ENCODE measurements around the gene NDUFB11. TPM values are rescaled to one million over a fixed set of nuclear protein-coding genes. Genes with fewer than 3 reads are reported as not detected.

Gene NDUFB11
- total and polyA plus RNA-seq, 12 donors = 149 to 217 (median 172) TPM

- DNase-seq (no peak), ATAC-seq (peak in 1 of 8 donors; percentile 18)
- H3K27me3 ChIP-seq = peaks cover 0 to 72% (median 0%) of the 10 kb centered on the region in 7 donors
- 88 to 89% methylated on average over 27 of the region's 27 CpGs for WGBS, 2 donors
- peaks cover 0 to 8% (median 0%) of the 10 kb centered on the region in 9 donors for H3K4me1 ChIP-seq
- H3K27ac ChIP-seq = no peak overlapping the region
- H3K36me3 ChIP-seq = peaks cover 0 to 58% (median 0%) of the 10 kb centered on the region in 9 donors
- TF ChIP-seq, protein P1, sequence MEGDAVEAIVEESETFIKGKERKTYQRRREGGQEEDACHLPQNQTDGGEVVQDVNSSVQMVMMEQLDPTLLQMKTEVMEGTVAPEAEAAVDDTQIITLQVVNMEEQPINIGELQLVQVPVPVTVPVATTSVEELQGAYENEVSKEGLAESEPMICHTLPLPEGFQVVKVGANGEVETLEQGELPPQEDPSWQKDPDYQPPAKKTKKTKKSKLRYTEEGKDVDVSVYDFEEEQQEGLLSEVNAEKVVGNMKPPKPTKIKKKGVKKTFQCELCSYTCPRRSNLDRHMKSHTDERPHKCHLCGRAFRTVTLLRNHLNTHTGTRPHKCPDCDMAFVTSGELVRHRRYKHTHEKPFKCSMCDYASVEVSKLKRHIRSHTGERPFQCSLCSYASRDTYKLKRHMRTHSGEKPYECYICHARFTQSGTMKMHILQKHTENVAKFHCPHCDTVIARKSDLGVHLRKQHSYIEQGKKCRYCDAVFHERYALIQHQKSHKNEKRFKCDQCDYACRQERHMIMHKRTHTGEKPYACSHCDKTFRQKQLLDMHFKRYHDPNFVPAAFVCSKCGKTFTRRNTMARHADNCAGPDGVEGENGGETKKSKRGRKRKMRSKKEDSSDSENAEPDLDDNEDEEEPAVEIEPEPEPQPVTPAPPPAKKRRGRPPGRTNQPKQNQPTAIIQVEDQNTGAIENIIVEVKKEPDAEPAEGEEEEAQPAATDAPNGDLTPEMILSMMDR (IDR thresholded peaks at IDR 0.05) = no peak
- H3K9me3 ChIP-seq = no peaks in the 10 kb centered on the region
- intact Hi-C loops (cut with DNase I) = loop anchor here in 1 of 10 donors (5.0 kb wide), 1 partner anchor 1471 kb away; no protein-coding TSS in a partner anchor
- no peak overlapping the region for H3K4me3 ChIP-seq
Observed at GRCh38 chrX:47186096-47186740, 41.7 kb upstream of the NDUFB11 start.

DNA sequence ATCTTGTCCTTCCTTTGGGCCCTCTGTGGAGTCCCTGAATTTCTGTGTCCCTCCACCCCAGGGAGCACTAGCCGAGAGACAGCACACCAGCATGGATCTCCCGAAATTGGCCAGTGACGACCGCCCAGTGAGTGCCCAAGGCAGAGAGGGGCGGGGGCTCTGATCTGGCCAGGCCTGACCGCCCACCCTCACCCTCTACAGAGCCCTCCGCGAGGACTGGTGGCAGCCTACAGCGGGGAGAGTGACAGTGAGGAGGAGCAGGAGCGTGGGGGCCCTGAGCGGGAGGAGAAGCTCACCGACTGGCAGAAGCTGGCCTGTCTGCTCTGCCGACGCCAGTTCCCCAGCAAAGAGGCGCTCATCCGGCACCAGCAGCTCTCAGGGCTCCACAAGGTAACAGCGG, 40.7 kb upstream of the NDUFB11 start:
- 92 to 93% methylated on average over 13 to 17 of the region's 17 CpGs for WGBS, 2 donors
- Histone ChIP-seq H3K9me3 (no peaks in the 10 kb centered on the region), H3K27ac (no peak overlapping the region), H3K4me3 (no peak overlapping the region), H3K27me3 (peaks cover 0 to 72% (median 0%) of the 10 kb centered on the region in 7 donors), H3K36me3 (peaks cover 0 to 68% (median 0%) of the 10 kb centered on the region in 9 donors), H3K4me1 (peaks cover 0 to 3% (median 0%) of the 10 kb centered on the region in 9 donors)
- TF ChIP-seq, protein P1 (IDR thresholded peaks at IDR 0.05) = no peak
- ATAC-seq = no peak
- intact Hi-C loops (cut with DNase I) = loop anchor here in 1 of 10 donors (5.0 kb wide), 1 partner anchor 1472 kb away; no protein-coding TSS in a partner anchor
- DNase-seq = no peak

- peaks cover 0 to 73% (median 0%) of the 10 kb centered on the region in 7 donors for H3K27me3 ChIP-seq
- H3K4me1 ChIP-seq = no peaks in the 10 kb centered on the region
- H3K9me3 ChIP-seq = no peaks in the 10 kb centered on the region
- DNase-seq = no peak
- H3K36me3 ChIP-seq = peaks cover 0 to 75% (median 0%) of the 10 kb centered on the region in 9 donors
- TF ChIP-seq, protein P1 (IDR thresholded peaks at IDR 0.05) = no peak
- intact Hi-C loops (cut with DNase I) = no loop called here
- no peak overlapping the region for H3K4me3 ChIP-seq
- ATAC-seq = no peak
- WGBS, 2 donors = 89 to 94% methylated on average over 4 of the region's 4 CpGs
- no peak overlapping the region for H3K27ac ChIP-seq
Observed at GRCh38 chrX:47184486-47184885, 40.0 kb upstream of the NDUFB11 start.

DNA sequence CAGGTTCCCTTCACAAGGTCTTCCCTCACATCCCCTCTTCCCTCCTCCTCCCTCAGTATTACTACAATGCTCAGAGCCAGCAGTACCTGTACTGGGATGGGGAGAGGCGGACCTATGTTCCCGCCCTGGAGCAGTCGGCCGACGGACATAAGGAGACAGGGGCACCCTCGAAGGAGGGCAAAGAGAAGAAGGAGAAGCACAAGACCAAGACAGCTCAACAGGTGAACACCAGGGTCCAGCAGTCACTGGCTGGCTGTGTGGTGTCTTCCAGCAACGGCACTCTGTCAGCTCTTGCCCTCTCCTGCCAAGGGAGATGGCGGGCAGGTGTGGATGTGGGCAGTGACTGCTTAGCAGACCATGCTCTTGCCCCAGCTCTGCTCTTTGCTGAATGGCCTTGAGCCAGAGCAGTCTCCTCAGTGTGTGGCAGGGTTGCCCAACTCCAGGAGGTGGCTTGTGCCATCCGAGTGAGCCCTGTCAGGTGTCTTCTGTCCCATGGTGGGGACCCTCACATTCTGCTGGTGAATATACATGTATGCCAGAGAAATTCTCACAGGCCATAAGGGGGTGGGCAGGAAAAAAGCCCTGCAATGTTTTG, 37.7 kb upstream of the NDUFB11 start:
- H3K4me3 ChIP-seq = no peak overlapping the region
- ATAC-seq (no peak), DNase-seq (no peak)
- no peak overlapping the region for H3K27ac ChIP-seq
- no peaks in the 10 kb centered on the region for H3K9me3 ChIP-seq
- intact Hi-C loops (cut with DNase I) = no loop called here
- WGBS, 2 donors = 91 to 92% methylated on average over 8 to 9 of the region's 9 CpGs
- peaks cover 0 to 98% (median 4%) of the 10 kb centered on the region in 9 donors for H3K36me3 ChIP-seq
- H3K4me1 ChIP-seq = no peaks in the 10 kb centered on the region
- peaks cover 0 to 78% (median 0%) of the 10 kb centered on the region in 7 donors for H3K27me3 ChIP-seq
- TF ChIP-seq, protein P1 (IDR thresholded peaks at IDR 0.05) = no peak

Measured in heart right ventricle (tissue), 16 donors.